Osteoblast (primary cell): ENCODE data around the gene AOAH. TPM values are rescaled to one million over a fixed set of nuclear protein-coding genes. Genes with fewer than 3 reads are reported as not detected.
"Not testable (repeated sequence)": the region's sequence is repeated elsewhere in the genome, so short reads cannot be mapped to it uniquely, and the experiment has no call there.

Experiments
- DNase-seq: peaks from one replicate; pipeline ENCODE4 v3.0.0; 2011; ENCODE audit warnings: low spot score, mixed read lengths; ENCODE audit not compliant: insufficient read length; ENCODE audit errors: missing footprints
- H2AFZ ChIP-seq: 2 replicates; pipeline ENCODE4 v1.6.0; 2011; ENCODE audit warnings: mild to moderate bottlenecking, low read length
- H3K27ac ChIP-seq: 2 replicates; pipeline ENCODE4 v1.5.1; 2011; ENCODE audit warnings: mild to moderate bottlenecking, low read depth, low read length, moderate library complexity
- H3K27me3 ChIP-seq: 2 replicates; pipeline ENCODE4 v1.6.0; 2012; ENCODE audit warnings: mild to moderate bottlenecking, control low read depth, inconsistent platforms, low read length, moderate library complexity; ENCODE audit not compliant: insufficient read depth
- H3K36me3 ChIP-seq: 2 replicates; pipeline ENCODE4 v1.5.1; 2011; ENCODE audit warnings: mild to moderate bottlenecking, low read length, control low read depth, moderate library complexity; ENCODE audit not compliant: insufficient read depth
- H3K4me1 ChIP-seq: 2 replicates; pipeline ENCODE4 v1.5.1; 2011; ENCODE audit warnings: mild to moderate bottlenecking, low read length, control low read depth, moderate library complexity; ENCODE audit not compliant: insufficient read depth
- H3K4me2 ChIP-seq: 2 replicates; pipeline ENCODE4 v1.6.0; 2011; ENCODE audit warnings: mild to moderate bottlenecking, low read length; ENCODE audit not compliant: insufficient read depth
- H3K4me3 ChIP-seq: fragments of 200-600 bp; sonication (generic); 3 replicates; pipeline ENCODE4 v1.5.1; 2012; ENCODE audit warnings: mild to moderate bottlenecking, low read length, inconsistent platforms; ENCODE audit not compliant: insufficient read depth
- H3K79me2 ChIP-seq: 2 replicates; pipeline ENCODE4 v1.6.0; 2012; ENCODE audit warnings: mild to moderate bottlenecking, low read length, control low read depth, inconsistent platforms; ENCODE audit not compliant: insufficient read depth
- H3K9me3 ChIP-seq: 2 replicates; pipeline ENCODE4 v1.5.1; 2011; ENCODE audit warnings: low read depth, low read length, control low read depth
- H4K20me1 ChIP-seq: 2 replicates; pipeline ENCODE4 v1.6.0; 2012; ENCODE audit warnings: mild to moderate bottlenecking, low read length, control low read depth; ENCODE audit not compliant: insufficient read depth
- CTCF ChIP-seq: IDR thresholded peaks from 2 replicates; pipeline ENCODE4 v1.5.1; 2011; ENCODE audit warnings: mild to moderate bottlenecking, low read depth, low read length, moderate library complexity; ENCODE audit errors: extremely low read depth
- total RNA-seq: library from RNA; depleted of rRNA; stranded (reverse); fragments of >200 nt; gene quantifications from 2 replicates; pipeline ENCODE4 v1.2.3, GENCODE V29; 2012

AOAH gene
- total RNA-seq, 1 donor: under 0.01 TPM

GRCh38 chr7:36504216-36504615 lies 220.1 kb downstream of the AOAH start:
- not testable (repeated sequence) for H3K27me3 ChIP-seq, H4K20me1 ChIP-seq, H3K4me1 ChIP-seq, H3K9me3 ChIP-seq, H3K4me3 ChIP-seq, H3K27ac ChIP-seq, H2AFZ ChIP-seq, H3K4me2 ChIP-seq, H3K79me2 ChIP-seq, H3K36me3 ChIP-seq, DNase-seq

- Histone ChIP-seq H3K4me2 (no peak overlapping the region), H3K4me1 (no peaks in the 10 kb centered on the region), H2AFZ (no peak overlapping the region), H3K27ac (no peak overlapping the region), H3K9me3 (no peaks in the 10 kb centered on the region), H4K20me1 (no peaks in the 10 kb centered on the region), H3K4me3 (no peak overlapping the region), H3K79me2 (no peaks in the 10 kb centered on the region), H3K36me3 (no peaks in the 10 kb centered on the region), H3K27me3 (no peaks in the 10 kb centered on the region)
- no peak for TF ChIP-seq CTCF
- DNase-seq: no peak
Observed at GRCh38 chr7:36497775-36498174, 226.5 kb downstream of the AOAH start.

- not testable (repeated sequence) for H3K36me3 ChIP-seq, H4K20me1 ChIP-seq, H3K79me2 ChIP-seq, H3K27me3 ChIP-seq, H3K27ac ChIP-seq, H3K4me3 ChIP-seq, H3K4me1 ChIP-seq, H3K9me3 ChIP-seq, H3K4me2 ChIP-seq, DNase-seq, H2AFZ ChIP-seq
Observed at GRCh38 chr7:36497176-36497575, 227.1 kb downstream of the AOAH start.

GRCh38 chr7:36496576-36496975 lies 227.7 kb downstream of the AOAH start:
- Histone ChIP-seq H3K27me3 (no peaks in the 10 kb centered on the region), H3K4me1 (no peaks in the 10 kb centered on the region), H3K4me3 (no peak overlapping the region), H3K4me2 (no peak overlapping the region), H3K36me3 (no peaks in the 10 kb centered on the region), H3K9me3 (no peaks in the 10 kb centered on the region), H4K20me1 (no peaks in the 10 kb centered on the region), H3K79me2 (no peaks in the 10 kb centered on the region), H3K27ac (no peak overlapping the region), H2AFZ (no peak overlapping the region)
- TF ChIP-seq CTCF: no peak
- DNase-seq: no peak

- no peak overlapping the region for H3K4me3 ChIP-seq
- H3K27ac ChIP-seq: no peak overlapping the region
- H2AFZ ChIP-seq: no peak overlapping the region
- no peak for TF ChIP-seq CTCF
- H3K79me2 ChIP-seq: no peaks in the 10 kb centered on the region
- H3K9me3 ChIP-seq: no peaks in the 10 kb centered on the region
- no peaks in the 10 kb centered on the region for H4K20me1 ChIP-seq
- no peak overlapping the region for H3K4me2 ChIP-seq
- peaks cover 4% of the 10 kb centered on the region for H3K27me3 ChIP-seq
- H3K4me1 ChIP-seq: no peaks in the 10 kb centered on the region
- no peak for DNase-seq
- H3K36me3 ChIP-seq: no peaks in the 10 kb centered on the region
Observed at GRCh38 chr7:36491317-36491716, 233.0 kb downstream of the AOAH start.
